Epithelial cell of esophagus (primary cell): ENCODE data around the gene ARMCX5.

Experiments
- DNase-seq: peaks from one replicate; pipeline ENCODE4 v3.0.0; 2010; ENCODE audit warnings: low read depth
- H3K4me3 ChIP-seq: 2 replicates; pipeline ENCODE4 v1.5.1; 2011; ENCODE audit warnings: mild to moderate bottlenecking, low read length, control low read depth
- CTCF ChIP-seq: IDR thresholded peaks from 2 replicates; pipeline ENCODE4 v1.5.1; 2011; ENCODE audit warnings: low read depth, mild to moderate bottlenecking, low read length, control low read depth, inconsistent platforms; ENCODE audit not compliant: insufficient read depth; ENCODE audit errors: missing control alignments

ARMCX5 gene

GRCh38 chrX:102604327-102604726 is 5.0 kb downstream of the ARMCX5 start:
- H3K4me3 ChIP-seq, result no peak overlapping the region
- DNase-seq, result no peak
- no peak for TF ChIP-seq CTCF

- DNase-seq, result no peak
- no peak for TF ChIP-seq CTCF
- no peak overlapping the region for H3K4me3 ChIP-seq
Measured at GRCh38 chrX:102606115-102606514, 6.8 kb downstream of the ARMCX5 start.

GRCh38 chrX:102610905-102611304 is 11.6 kb downstream of the ARMCX5 start:
- no peak overlapping the region for H3K4me3 ChIP-seq
- no peak for TF ChIP-seq CTCF
- DNase-seq, result no peak

GRCh38 chrX:102624105-102624504 is 24.8 kb downstream of the ARMCX5 start:
- TF ChIP-seq CTCF, result no peak
- no peak for DNase-seq
- no peak overlapping the region for H3K4me3 ChIP-seq

- DNase-seq, result no peak
- H3K4me3 ChIP-seq, result no peak overlapping the region
- TF ChIP-seq CTCF, result no peak
Measured at GRCh38 chrX:102627640-102628039, 28.3 kb downstream of the ARMCX5 start.

- no peak for TF ChIP-seq CTCF
- no peak for DNase-seq
- no peak overlapping the region for H3K4me3 ChIP-seq
Measured at GRCh38 chrX:102637561-102637960, 38.2 kb downstream of the ARMCX5 start.

GRCh38 chrX:102650903-102651241 is 51.6 kb downstream of the ARMCX5 start:
- no peak for TF ChIP-seq CTCF
- H3K4me3 ChIP-seq, result peak overlapping the region; percentile 37
- no peak for DNase-seq
